Naive thymus-derived CD4-positive, alpha-beta T cell (primary cell): ENCODE data around the gene MAD2L1BP. TPM values are rescaled to one million over a fixed set of nuclear protein-coding genes. Genes with fewer than 3 reads are reported as not detected.
"Not testable (repeated sequence)": the region's sequence is repeated elsewhere in the genome, so short reads cannot be mapped to it uniquely, and the experiment has no call there.

Experiments
- ATAC-seq: fragments of 150-1000 bp; cut with Tn5 transposase; 2 replicates; pipeline ENCODE4 v1.10.0; 2021; ENCODE audit warnings: mild to moderate bottlenecking, moderate library complexity
- CTCF ChIA-PET: fragments of 350-600 bp; sonication (Branson Sonifier 250); formaldehyde crosslinking; loops from one replicate; lab custom pipeline; 2021; ENCODE audit warnings: antibody characterized with exemption; lab: Charles Lee
- POLR2A ChIA-PET: fragments of 350-600 bp; sonication (Branson Sonifier 250); formaldehyde crosslinking; loops from one replicate; lab custom pipeline; 2021; ENCODE audit warnings: antibody characterized with exemption, inconsistent platforms; lab: Charles Lee
- DNase-seq, 9 donors: peaks; one replicate each; pipeline versions ENCODE4 v3.0.0 to v3.0.0-alpha.2; 2020 to 2022; ENCODE audit warnings: mixed read lengths in 1 of 9
- H3K27ac ChIP-seq: one replicate; pipeline ENCODE4 v1.7.0; 2013; ENCODE audit warnings: mild to moderate bottlenecking, low read depth, low read length, moderate library complexity
- H3K27me3 ChIP-seq, 2 donors: one replicate each; pipeline ENCODE4 v1.7.0; 2013; ENCODE audit warnings: low read length in 2 of 2, mild to moderate bottlenecking in 2 of 2, moderate library complexity in 2 of 2; ENCODE audit not compliant: control insufficient read depth in 2 of 2, insufficient read depth in 2 of 2
- H3K36me3 ChIP-seq, 3 experiments: 1 replicate in 2 of 3; 2 replicates in 1 of 3; pipeline ENCODE4 v1.7.0; 2013; ENCODE audit warnings: low read length in 3 of 3, mild to moderate bottlenecking in 3 of 3, moderate library complexity in 1 of 3; ENCODE audit not compliant: insufficient read depth in 3 of 3, control insufficient read depth in 2 of 3
- H3K4me1 ChIP-seq, 2 donors: one replicate each; pipeline ENCODE4 v1.7.0; 2013; ENCODE audit warnings: low read length in 2 of 2, mild to moderate bottlenecking in 2 of 2, moderate library complexity in 1 of 2; ENCODE audit not compliant: control insufficient read depth in 2 of 2, insufficient read depth in 2 of 2
- H3K4me3 ChIP-seq: 2 replicates; pipeline ENCODE4 v1.7.0; 2013; ENCODE audit warnings: mild to moderate bottlenecking, low read length
- H3K9me3 ChIP-seq, 3 experiments: 1 replicate in 2 of 3; 2 replicates in 1 of 3; pipeline ENCODE4 v1.7.0; 2013; ENCODE audit warnings: low read length in 3 of 3; ENCODE audit not compliant: control insufficient read depth in 2 of 3
- H3K27ac Mint-ChIP-seq, 9 donors: one replicate each; pipeline ENCODE4 v1.8.0; 2020 to 2022; ENCODE audit warnings: mixed read lengths in 9 of 9, mild to moderate bottlenecking in 8 of 9, moderate library complexity in 5 of 9, inconsistent platforms in 2 of 9
- H3K27me3 Mint-ChIP-seq, 5 donors: one replicate each; pipeline ENCODE4 v1.8.0; 2021 to 2022; ENCODE audit warnings: mixed read lengths in 5 of 5, mild to moderate bottlenecking in 1 of 5
- H3K36me3 Mint-ChIP-seq, 5 donors: one replicate each; pipeline ENCODE4 v1.8.0; 2020 to 2022; ENCODE audit warnings: mixed read lengths in 5 of 5, mild to moderate bottlenecking in 3 of 5, inconsistent platforms in 1 of 5
- H3K4me1 Mint-ChIP-seq, 7 donors: one replicate each; pipeline ENCODE4 v1.8.0; 2020 to 2022; ENCODE audit warnings: mixed read lengths in 7 of 7, mild to moderate bottlenecking in 3 of 7, inconsistent platforms in 1 of 7
- H3K4me3 Mint-ChIP-seq, 10 donors: one replicate each; pipeline ENCODE4 v1.8.0; 2020 to 2022; ENCODE audit warnings: mild to moderate bottlenecking in 10 of 10, mixed read lengths in 10 of 10, moderate library complexity in 6 of 10, inconsistent platforms in 2 of 10
- H3K9me3 Mint-ChIP-seq, 11 donors: one replicate each; pipeline ENCODE4 v1.8.0; 2020 to 2022; ENCODE audit warnings: mixed read lengths in 11 of 11, mild to moderate bottlenecking in 4 of 11, inconsistent platforms in 1 of 11, moderate library complexity in 1 of 11
- intact Hi-C, 2 donors: fragments of 100-400 bp; cut with micrococcal nuclease; formaldehyde crosslinking; loops; one replicate each; pipeline ENCODE4 v1.15.1; 2023
- polyA plus RNA-seq, 2 donors: library from polyadenylated mRNA; unstranded; fragments of 300-500 nt; fragmentation: Illumina TruSeq; gene quantifications; one replicate each; pipeline ENCODE4 v1.2.3, GENCODE V29; 2021
- total RNA-seq, 6 experiments: library from RNA in 5 of 6; stranded (reverse) in 5 of 6; gene quantifications; 1 replicate in 5 of 6; 2 replicates in 1 of 6; pipeline ENCODE4 v1.2.3 and lab custom pipeline; 2021 to 2026

The MAD2L1BP gene, protein sequence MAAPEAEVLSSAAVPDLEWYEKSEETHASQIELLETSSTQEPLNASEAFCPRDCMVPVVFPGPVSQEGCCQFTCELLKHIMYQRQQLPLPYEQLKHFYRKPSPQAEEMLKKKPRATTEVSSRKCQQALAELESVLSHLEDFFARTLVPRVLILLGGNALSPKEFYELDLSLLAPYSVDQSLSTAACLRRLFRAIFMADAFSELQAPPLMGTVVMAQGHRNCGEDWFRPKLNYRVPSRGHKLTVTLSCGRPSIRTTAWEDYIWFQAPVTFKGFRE
- total RNA-seq (10 to 100 TPM; 25.2 to 44.5 (median 28.0) TPM), polyA plus RNA-seq (10 to 100 TPM; 14.9 to 29.1 TPM), total RNA-seq (lab: John Stamatoyannopoulos, UW) (10.1 reads per million, percentile 36 among the genes with 10 or more reads in this experiment)

DNA sequence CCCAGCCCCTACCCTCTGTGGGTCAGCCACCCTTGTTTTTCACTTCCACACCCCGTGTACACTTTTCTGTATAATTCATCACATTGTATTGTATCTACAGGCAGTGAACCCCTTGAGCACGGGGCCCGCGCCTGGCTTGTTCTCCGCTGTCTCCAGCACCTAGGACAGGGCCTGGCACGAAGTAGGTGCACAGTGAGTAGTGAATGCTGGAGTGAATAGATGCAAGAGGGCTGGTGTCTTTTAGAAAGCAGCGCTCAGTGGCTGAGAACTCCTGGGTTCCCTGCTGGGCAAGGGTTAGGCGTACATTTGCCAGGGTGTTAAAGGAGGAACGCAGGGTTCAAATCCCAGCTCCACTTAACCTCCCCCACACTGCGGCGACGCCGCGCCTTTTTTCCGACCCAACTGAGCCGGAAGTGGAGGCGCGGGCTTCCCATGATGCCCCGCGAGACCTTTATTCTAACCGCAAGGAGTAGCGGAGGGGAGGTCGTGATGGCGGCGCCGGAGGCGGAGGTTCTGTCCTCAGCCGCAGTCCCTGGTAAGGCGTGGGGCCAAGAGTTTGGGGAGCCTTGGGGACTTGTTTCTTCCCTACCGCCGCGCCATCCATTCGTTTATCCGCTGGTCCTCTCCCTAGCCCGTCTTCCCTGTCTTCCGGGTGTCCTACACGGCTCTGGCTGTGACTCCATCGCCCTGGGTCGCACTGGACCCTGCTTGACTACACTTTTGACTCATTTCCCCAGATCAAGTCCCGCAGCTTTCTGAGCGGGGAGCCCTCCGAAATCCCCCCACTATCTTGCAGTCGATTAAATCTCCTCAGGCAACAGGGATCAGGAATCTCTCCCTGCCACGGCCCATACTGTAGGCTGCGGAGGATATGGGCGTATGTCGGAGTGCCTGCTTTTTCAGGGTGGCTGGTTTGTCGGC is at the start of gene MAD2L1BP:
TSS of gene MAD2L1BP (plus strand) at position 454 of the 921 bp plus-strand sequence. CDS start at position 490, 36 bp downstream.
- peaks cover 0 to 3% (median 0%) of the 10 kb centered on the region in 5 donors for H3K27me3 Mint-ChIP-seq
- Histone ChIP-seq H3K27ac (peak within 1 kb of the TSS; percentile 87), H3K9me3 (no peaks in the 10 kb centered on the region), H3K27me3 (no peaks in the 10 kb centered on the region), H3K4me3 (peak within 1 kb of the TSS; percentile 91), H3K36me3 (peaks cover 0 to 18% (median 8%) of the 10 kb centered on the region in 3 experiments), H3K4me1 (peaks cover 28 to 30% of the 10 kb centered on the region in 2 donors)
- H3K4me3 Mint-ChIP-seq = peak within 1 kb of the TSS; percentile 92 to 100 (median 99)
- H3K27ac Mint-ChIP-seq = peak within 1 kb of the TSS; percentile 93 to 98 (median 96)
- DNase-seq = peak; percentile 65 to 92 (median 88)
- POLR2A ChIA-PET = interaction anchor here (0.6 to 1.7 kb wide), 8 partner anchors 10 to 496 kb away, joined by 3 to 5 read pairs (median 4); no protein-coding TSS in a partner anchor
- CTCF ChIA-PET = interaction anchor here (0.7 to 0.8 kb wide), 2 partner anchors 133 to 1991 kb away, joined by 3 read pairs; no protein-coding TSS in a partner anchor
- ATAC-seq = peak; percentile 94
- H3K9me3 Mint-ChIP-seq = peaks cover 0 to 5% (median 0%) of the 10 kb centered on the region in 11 donors
- intact Hi-C loops = loop anchor here (1.0 to 10.0 kb wide), 9 partner anchors 7 to 1701 kb away; partner anchors contain the start of genes RSPH9 (in 2 of the 2), POLH (in 1 of the 2), TJAP1 (in 1 of the 2) and UBR2 (in 1 of the 2)
- peaks cover 12 to 30% (median 19%) of the 10 kb centered on the region in 5 donors for H3K36me3 Mint-ChIP-seq
- H3K4me1 Mint-ChIP-seq = peaks cover 34 to 65% (median 48%) of the 10 kb centered on the region in 7 donors

DNA sequence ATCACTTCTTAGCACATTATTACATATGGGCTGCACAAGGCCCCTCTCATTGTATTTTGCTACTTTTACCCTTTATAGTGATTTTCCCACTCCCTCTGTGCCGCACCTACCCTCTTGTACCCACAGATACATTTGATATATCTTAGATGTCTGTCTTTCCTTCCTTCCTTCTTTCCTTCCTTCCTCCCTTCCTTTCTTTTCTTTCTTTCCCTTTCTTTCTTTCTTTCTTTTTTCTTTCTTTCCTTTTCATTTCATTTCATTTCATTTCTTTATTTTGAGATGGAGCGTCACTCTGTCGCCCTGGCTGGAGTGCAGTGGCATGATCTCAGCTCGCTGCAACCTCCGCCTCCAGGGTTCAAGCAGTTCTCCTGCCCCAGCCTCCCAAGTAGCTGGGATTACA is 47.4 kb upstream of the MAD2L1BP start:
- no peak for DNase-seq
- H3K36me3 Mint-ChIP-seq = peaks cover 0 to 46% (median 39%) of the 10 kb centered on the region in 5 donors

DNA sequence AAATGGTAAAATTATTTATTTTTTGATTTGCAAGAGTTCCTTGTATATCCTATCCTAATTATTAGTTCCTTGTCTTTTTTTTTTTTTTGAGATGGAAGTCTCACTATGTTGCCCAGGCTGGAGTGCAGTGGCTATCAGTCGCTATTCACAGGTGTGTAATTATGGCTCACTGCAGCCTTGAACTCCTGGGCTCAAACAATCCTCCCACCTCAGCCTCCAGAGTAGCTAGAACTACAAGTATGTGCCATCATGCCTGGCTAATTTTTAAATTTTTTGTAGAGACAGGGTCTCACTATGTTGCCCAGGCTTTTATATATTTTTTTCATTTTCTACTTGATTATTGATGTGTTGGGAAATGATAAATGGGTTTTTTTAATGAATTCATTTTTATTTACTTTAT is 46.1 kb upstream of the MAD2L1BP start:
- intact Hi-C loops, DNase-seq, H3K27ac ChIP-seq, H3K4me1 ChIP-seq, H3K27ac Mint-ChIP-seq, POLR2A ChIA-PET, H3K9me3 Mint-ChIP-seq, H3K4me3 ChIP-seq, H3K27me3 Mint-ChIP-seq, H3K4me3 Mint-ChIP-seq, H3K9me3 ChIP-seq, H3K27me3 ChIP-seq, ATAC-seq: not testable (repeated sequence)
- CTCF ChIA-PET = interaction anchor here (0.6 kb wide), 1 partner anchor 16 kb away, joined by 3 read pairs; no protein-coding TSS in a partner anchor
- Mint-ChIP-seq H3K4me1 (peaks cover 9 to 34% (median 11%) of the 10 kb centered on the region in 7 donors), H3K36me3 (peaks cover 0 to 35% (median 30%) of the 10 kb centered on the region in 5 donors)
- peaks cover 0 to 42% (median 4%) of the 10 kb centered on the region in 3 experiments for H3K36me3 ChIP-seq

More for the DNA sequence above, 47.4 kb upstream of the MAD2L1BP start:
- intact Hi-C loops = no loop called here
- ATAC-seq = no peak
- ChIA-PET CTCF (no interaction called here), POLR2A (no interaction called here)
- H3K4me1 Mint-ChIP-seq = peaks cover 16 to 48% (median 21%) of the 10 kb centered on the region in 7 donors
- Histone ChIP-seq H3K4me3 (no peak overlapping the region), H3K4me1 (peaks cover 9 to 18% of the 10 kb centered on the region in 2 donors), H3K9me3 (no peaks in the 10 kb centered on the region), H3K27me3 (no peaks in the 10 kb centered on the region), H3K36me3 (peaks cover 0 to 55% (median 4%) of the 10 kb centered on the region in 3 experiments), H3K27ac (no peak overlapping the region)
- H3K4me3 Mint-ChIP-seq = no peak overlapping the region
- H3K9me3 Mint-ChIP-seq = no peaks in the 10 kb centered on the region
- no peak overlapping the region for H3K27ac Mint-ChIP-seq
- no peaks in the 10 kb centered on the region for H3K27me3 Mint-ChIP-seq

DNA sequence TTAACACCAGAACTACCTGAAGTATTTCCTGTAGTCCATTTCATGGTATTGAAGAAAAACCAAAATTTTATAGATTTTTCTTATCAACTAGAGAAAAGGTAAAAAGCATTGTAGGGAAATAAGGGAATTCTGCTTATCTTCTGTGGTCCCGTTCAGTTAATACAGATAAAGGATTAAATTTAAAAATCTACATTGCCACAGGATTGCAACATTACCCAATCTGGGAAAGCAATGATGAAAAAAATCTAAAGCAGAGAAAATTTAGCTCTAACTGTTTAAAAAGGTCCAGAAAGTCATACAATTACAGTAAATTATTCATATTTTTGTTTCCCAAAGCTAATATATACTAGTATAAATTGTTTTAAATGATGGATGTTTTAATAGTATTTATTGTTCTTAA is 41.7 kb upstream of the MAD2L1BP start:
- CTCF ChIA-PET = no interaction called here
- DNase-seq (no peak), ATAC-seq (no peak)
- H3K27ac ChIP-seq = no peak overlapping the region
- Mint-ChIP-seq H3K27me3 (no peaks in the 10 kb centered on the region), H3K4me3 (no peak overlapping the region), H3K27ac (no peak overlapping the region), H3K36me3 (peaks cover 0 to 27% (median 12%) of the 10 kb centered on the region in 5 donors), H3K4me1 (peaks cover 0 to 10% (median 0%) of the 10 kb centered on the region in 7 donors), H3K9me3 (no peaks in the 10 kb centered on the region)
- H3K9me3 ChIP-seq = no peaks in the 10 kb centered on the region
- POLR2A ChIA-PET = no interaction called here
- H3K36me3 ChIP-seq = peaks cover 0 to 15% (median 0%) of the 10 kb centered on the region in 3 experiments
- intact Hi-C loops = no loop called here
- H3K27me3 ChIP-seq = no peaks in the 10 kb centered on the region
- H3K4me1 ChIP-seq = no peaks in the 10 kb centered on the region
- H3K4me3 ChIP-seq = no peak overlapping the region

DNA sequence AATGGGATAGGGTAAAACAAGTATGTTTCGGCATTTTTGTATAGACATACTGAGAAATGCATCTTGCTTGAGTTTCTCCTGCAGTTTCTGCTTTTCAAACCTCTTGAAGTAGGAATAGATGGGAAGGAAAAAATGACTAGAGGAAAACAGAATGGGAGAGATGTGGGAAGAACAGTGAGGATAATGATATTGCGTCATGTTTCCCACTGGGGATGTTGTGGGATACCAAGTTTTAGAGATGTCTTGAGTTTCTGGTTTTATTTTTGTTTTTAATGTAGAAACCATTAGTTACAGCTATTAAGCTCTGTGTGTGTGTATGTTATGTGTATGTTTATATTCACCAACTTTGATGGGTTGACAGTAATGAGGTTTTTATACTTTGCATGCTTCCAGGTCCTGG is 35.0 kb upstream of the MAD2L1BP start:
- Histone ChIP-seq H3K4me1 (no peaks in the 10 kb centered on the region), H3K27ac (no peak overlapping the region), H3K9me3 (no peaks in the 10 kb centered on the region), H3K27me3 (no peaks in the 10 kb centered on the region), H3K4me3 (no peak overlapping the region), H3K36me3 (peaks cover 0 to 37% (median 5%) of the 10 kb centered on the region in 3 experiments)
- ChIA-PET POLR2A (interaction anchor here (0.6 kb wide), 1 partner anchor 135 kb away, joined by 3 read pairs; no protein-coding TSS in a partner anchor), CTCF (interaction anchor here (0.7 kb wide), 1 partner anchor 490 kb away, joined by 3 read pairs; no protein-coding TSS in a partner anchor)
- intact Hi-C loops = no loop called here
- H3K4me1 Mint-ChIP-seq = peaks cover 0 to 7% (median 0%) of the 10 kb centered on the region in 7 donors
- no peak overlapping the region for H3K27ac Mint-ChIP-seq
- no peak overlapping the region for H3K4me3 Mint-ChIP-seq
- ATAC-seq = no peak
- DNase-seq = no peak
- no peaks in the 10 kb centered on the region for H3K27me3 Mint-ChIP-seq
- H3K36me3 Mint-ChIP-seq = peaks cover 8 to 39% (median 16%) of the 10 kb centered on the region in 5 donors
- H3K9me3 Mint-ChIP-seq = no peaks in the 10 kb centered on the region

DNA sequence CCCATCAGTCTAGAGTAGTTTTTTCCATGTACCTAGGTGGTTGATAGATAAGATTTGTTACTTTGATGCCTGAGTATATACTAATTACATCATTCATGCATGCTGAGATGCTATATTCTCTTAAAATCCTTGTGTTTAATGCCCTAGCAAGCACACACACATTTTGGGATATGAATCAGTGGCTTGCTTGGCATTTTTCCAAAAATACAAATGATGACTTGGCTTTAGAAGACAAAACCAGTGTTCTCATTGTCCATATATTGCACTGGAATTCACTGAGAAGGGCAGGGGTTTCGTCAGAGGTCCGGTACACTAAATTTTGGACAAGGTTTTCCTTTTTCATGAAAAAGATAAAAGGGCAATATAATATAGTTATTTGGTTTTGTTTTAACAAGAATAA is 31.5 kb upstream of the MAD2L1BP start:
- DNase-seq (no peak), ATAC-seq (no peak)
- Histone ChIP-seq H3K9me3 (no peaks in the 10 kb centered on the region), H3K27ac (no peak overlapping the region), H3K27me3 (no peaks in the 10 kb centered on the region), H3K36me3 (peaks cover 0 to 40% (median 5%) of the 10 kb centered on the region in 3 experiments), H3K4me1 (no peaks in the 10 kb centered on the region), H3K4me3 (no peak overlapping the region)
- H3K4me1 Mint-ChIP-seq = peaks cover 0 to 14% (median 5%) of the 10 kb centered on the region in 7 donors
- H3K36me3 Mint-ChIP-seq = peaks cover 8 to 31% (median 21%) of the 10 kb centered on the region in 5 donors
- H3K4me3 Mint-ChIP-seq = no peak overlapping the region
- peak overlapping the region in 1 of 9 donors; percentile 36 for H3K27ac Mint-ChIP-seq
- intact Hi-C loops = no loop called here
- no peaks in the 10 kb centered on the region for H3K9me3 Mint-ChIP-seq
- no peaks in the 10 kb centered on the region for H3K27me3 Mint-ChIP-seq
- ChIA-PET POLR2A (interaction anchor here (0.9 kb wide), 1 partner anchor 25 kb away, joined by 3 read pairs; the partner anchor contains the start of gene GTPBP2), CTCF (no interaction called here)
